Thymus (tissue), 14 donors: ENCODE measurements around the gene TM2D1. TPM values are rescaled to one million over a fixed set of nuclear protein-coding genes. Genes with fewer than 3 reads are reported as not detected.
A peak's percentile ranks its signal among the peaks of the same experiment; 100 is the strongest.

Experiments
- DNase-seq, 9 donors: peaks; one replicate each; pipeline ENCODE4 v3.0.0-alpha.2; 2013; ENCODE audit warnings: low spot score in 9 of 9, low read depth in 6 of 9, missing footprints in 1 of 9
- H3K27ac ChIP-seq, 2 donors: one replicate each; pipeline ENCODE4 v1.5.1; 2013; ENCODE audit warnings: control low read depth in 1 of 2, low read depth in 1 of 2, low read length in 1 of 2, mild to moderate bottlenecking in 1 of 2, moderate library complexity in 1 of 2
- H3K27me3 ChIP-seq, 2 donors: one replicate each; pipeline ENCODE4 v1.5.1; 2013; ENCODE audit warnings: low read length in 1 of 2; ENCODE audit not compliant: control insufficient read depth in 2 of 2, insufficient read depth in 1 of 2
- H3K36me3 ChIP-seq, 2 donors: one replicate each; pipeline ENCODE4 v1.5.1; 2013; ENCODE audit warnings: low read length in 1 of 2, mild to moderate bottlenecking in 1 of 2, moderate library complexity in 1 of 2; ENCODE audit not compliant: control insufficient read depth in 2 of 2, insufficient read depth in 2 of 2
- H3K4me1 ChIP-seq, 2 donors: one replicate each; pipeline ENCODE4 v1.5.1; 2013; ENCODE audit warnings: low read length in 2 of 2; ENCODE audit not compliant: control insufficient read depth in 2 of 2, insufficient read depth in 2 of 2
- H3K4me3 ChIP-seq, 2 donors: one replicate each; pipeline ENCODE4 v1.5.1; 2013; ENCODE audit warnings: low read length in 2 of 2, control low read depth in 1 of 2, mild to moderate bottlenecking in 1 of 2
- H3K9me3 ChIP-seq, 2 donors: one replicate each; pipeline ENCODE4 v1.5.1; 2013; ENCODE audit warnings: low read length in 1 of 2, mild to moderate bottlenecking in 1 of 2; ENCODE audit not compliant: control insufficient read depth in 2 of 2, insufficient read depth in 1 of 2
- WGBS: extraction: QIAGEN DNeasy Blood & Tissue Kit; methylation state at CpG from one replicate; pipeline ENCODE4 v1.1.7; 2013; 5-methylcytosine and 5-hydroxymethylcytosine counted together
- long read RNA-seq, 10 donors: transcript quantifications; one replicate each; lab custom pipeline, GENCODE V29; 2026
- polyA plus RNA-seq: library from polyadenylated mRNA; stranded (reverse); fragments of 200-250 nt; gene quantifications from one replicate; pipeline ENCODE4 v1.2.3, GENCODE V29; 2013
- total RNA-seq: library from RNA; stranded (reverse); fragments of 120-200 nt; gene quantifications from one replicate; pipeline ENCODE4 v1.2.4, GENCODE V29; 2013
- donor health status: healthy.

The TM2D1 gene
- total RNA-seq (46.0 TPM), polyA plus RNA-seq (33.6 TPM)
- long read RNA-seq, donor 1, partial matches to known transcripts = 0 of 2 reads
- long read RNA-seq, donor 1, other reads (novel, unspliced or antisense) = 0 of 2 reads
- long read RNA-seq, donor 2, transcript TM2D1-212 (7 exons, 969 nt) = major isoform, 20 of 23 reads
- long read RNA-seq, donor 2, partial matches to known transcripts = 0 of 23 reads
- long read RNA-seq, donor 2, other reads (novel, unspliced or antisense) = 0 of 23 reads
- long read RNA-seq, donor 3, transcript TM2D1-212 (7 exons, 969 nt) = major isoform, 31 of 40 reads
- long read RNA-seq, donor 3, partial matches to known transcripts = 5 of 40 reads
- long read RNA-seq, donor 3, other reads (novel, unspliced or antisense) = 0 of 40 reads
- long read RNA-seq, donor 4, partial matches to known transcripts = 0 of 5 reads
- long read RNA-seq, donor 4, other reads (novel, unspliced or antisense) = 0 of 5 reads
- long read RNA-seq, donor 5, transcript TM2D1-212 (7 exons, 969 nt) = major isoform, 25 of 26 reads
- long read RNA-seq, donor 5, partial matches to known transcripts = 0 of 26 reads
- long read RNA-seq, donor 5, other reads (novel, unspliced or antisense) = 0 of 26 reads
- long read RNA-seq, donor 6, transcript TM2D1-212 (7 exons, 969 nt) = major isoform, 11 of 17 reads
- long read RNA-seq, donor 6, partial matches to known transcripts = 5 of 17 reads
- long read RNA-seq, donor 6, other reads (novel, unspliced or antisense) = 0 of 17 reads
- long read RNA-seq, donor 7, transcript TM2D1-212 (7 exons, 969 nt) = major isoform, 11 of 12 reads
- long read RNA-seq, donor 7, partial matches to known transcripts = 0 of 12 reads
- long read RNA-seq, donor 7, other reads (novel, unspliced or antisense) = 0 of 12 reads
- long read RNA-seq, donor 8, transcript TM2D1-212 (7 exons, 969 nt) = major isoform, 7 of 8 reads
- long read RNA-seq, donor 8, partial matches to known transcripts = 0 of 8 reads
- long read RNA-seq, donor 8, other reads (novel, unspliced or antisense) = 0 of 8 reads
- long read RNA-seq, donor 9, transcript TM2D1-212 (7 exons, 969 nt) = major isoform, 16 of 16 reads
- long read RNA-seq, donor 9, partial matches to known transcripts = 0 of 16 reads
- long read RNA-seq, donor 9, other reads (novel, unspliced or antisense) = 0 of 16 reads
- long read RNA-seq, donor 10, transcript TM2D1-212 (7 exons, 969 nt) = major isoform, 10 of 11 reads
- long read RNA-seq, donor 10, partial matches to known transcripts = 0 of 11 reads
- long read RNA-seq, donor 10, other reads (novel, unspliced or antisense) = 0 of 11 reads

- Histone ChIP-seq H3K4me3 (peak within 1 kb of the TSS; percentile 69 to 100), H3K27ac (peak within 1 kb of the TSS; percentile 79 to 88), H3K27me3 (no peaks in the 10 kb centered on the region), H3K9me3 (no peaks in the 10 kb centered on the region), H3K36me3 (peaks cover 3 to 5% of the 10 kb centered on the region in 2 donors), H3K4me1 (peaks cover 5 to 7% of the 10 kb centered on the region in 2 donors)
- WGBS = under 1% methylated on average over 45 of the region's 45 CpGs
- DNase-seq = peak; percentile 77 to 94 (median 82)
These were observed at the start of gene TM2D1 for GRCh38 chr1:61724813-61725694. TSS of gene TM2D1 (minus strand) at chr1:61725141. CDS start at chr1:61725120, 21 bp downstream.

DNA sequence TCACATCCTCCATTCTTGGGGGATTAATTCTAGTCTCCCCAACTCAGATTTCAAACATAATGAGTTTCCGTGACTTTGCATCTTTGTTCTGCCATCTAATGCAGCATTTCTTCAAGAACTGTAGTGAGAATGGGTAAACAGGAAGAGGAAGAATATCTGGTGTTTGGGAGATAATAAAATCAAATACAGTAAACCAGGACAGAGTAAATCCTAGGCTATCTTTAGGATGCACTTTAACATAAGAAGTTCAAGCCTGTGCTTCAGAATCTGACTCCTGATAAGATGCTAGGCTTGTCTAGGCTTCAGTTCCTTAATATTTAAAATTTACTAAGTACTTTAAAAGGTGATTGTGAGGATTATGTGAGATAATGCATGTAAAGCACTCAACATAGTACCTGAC is 45.2 kb upstream of the TM2D1 start:
- Histone ChIP-seq H3K4me3 (no peak overlapping the region), H3K27ac (no peak overlapping the region), H3K9me3 (no peaks in the 10 kb centered on the region), H3K4me1 (no peaks in the 10 kb centered on the region), H3K36me3 (no peaks in the 10 kb centered on the region), H3K27me3 (no peaks in the 10 kb centered on the region)
- no peak for DNase-seq
- 97% methylated on average over 1 of the region's 1 CpG for WGBS

- no peaks in the 10 kb centered on the region for H3K9me3 ChIP-seq
- no peaks in the 10 kb centered on the region for H3K27me3 ChIP-seq
- 95% methylated on average over 2 of the region's 2 CpGs for WGBS
- DNase-seq = no peak
- no peaks in the 10 kb centered on the region for H3K36me3 ChIP-seq
- no peaks in the 10 kb centered on the region for H3K4me1 ChIP-seq
- H3K4me3 ChIP-seq = no peak overlapping the region
- no peak overlapping the region for H3K27ac ChIP-seq
These were observed 33.0 kb upstream of the TM2D1 start for GRCh38 chr1:61757950-61758349.

- no peak overlapping the region for H3K4me3 ChIP-seq
- H3K27ac ChIP-seq = no peak overlapping the region
- no peaks in the 10 kb centered on the region for H3K4me1 ChIP-seq
- 93% methylated on average over 3 of the region's 3 CpGs for WGBS
- no peaks in the 10 kb centered on the region for H3K27me3 ChIP-seq
- H3K9me3 ChIP-seq = no peaks in the 10 kb centered on the region
- H3K36me3 ChIP-seq = no peaks in the 10 kb centered on the region
- no peak for DNase-seq
These were observed 31.8 kb upstream of the TM2D1 start for GRCh38 chr1:61756773-61757172.

DNA sequence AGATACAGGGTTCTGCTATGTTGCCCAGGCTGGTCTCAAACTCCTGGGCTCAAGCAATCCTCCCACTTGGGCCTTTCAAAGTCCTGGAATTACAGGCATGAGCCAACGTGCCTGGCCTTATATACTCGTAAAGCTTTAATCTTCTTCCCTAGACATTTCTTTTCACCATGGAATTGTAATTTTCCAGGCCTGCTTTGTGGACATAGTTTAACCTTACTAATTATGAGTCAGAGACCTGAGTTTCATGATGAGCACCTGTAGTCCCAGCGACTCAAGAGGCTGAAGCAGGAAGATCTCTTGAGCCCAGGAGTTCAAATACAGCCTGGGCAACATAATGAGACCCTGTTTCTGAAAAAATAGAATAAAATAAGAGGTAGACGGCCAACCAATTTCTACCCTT is 29.6 kb upstream of the TM2D1 start:
- H3K4me3 ChIP-seq = no peak overlapping the region
- no peaks in the 10 kb centered on the region for H3K36me3 ChIP-seq
- DNase-seq = no peak
- over 99% methylated on average over 4 of the region's 4 CpGs for WGBS
- no peaks in the 10 kb centered on the region for H3K27me3 ChIP-seq
- H3K27ac ChIP-seq = no peak overlapping the region
- H3K9me3 ChIP-seq = no peaks in the 10 kb centered on the region
- H3K4me1 ChIP-seq = no peaks in the 10 kb centered on the region

- no peak for DNase-seq
- no peak overlapping the region for H3K4me3 ChIP-seq
- no peak overlapping the region for H3K27ac ChIP-seq
These were observed 29.1 kb upstream of the TM2D1 start for GRCh38 chr1:61753998-61754508.

GRCh38 chr1:61752921-61753389 is 28.0 kb upstream of the TM2D1 start:
- Histone ChIP-seq H3K27ac (no peak overlapping the region), H3K36me3 (no peaks in the 10 kb centered on the region), H3K4me3 (no peak overlapping the region), H3K9me3 (no peaks in the 10 kb centered on the region), H3K4me1 (no peaks in the 10 kb centered on the region), H3K27me3 (no peaks in the 10 kb centered on the region)
- no peak for DNase-seq
- WGBS = 97% methylated on average over 1 of the region's 1 CpG

More at GRCh38 chr1:61753998-61754508, 29.1 kb upstream of the TM2D1 start:
- no peaks in the 10 kb centered on the region for H3K4me1 ChIP-seq
- no peaks in the 10 kb centered on the region for H3K9me3 ChIP-seq
- H3K27me3 ChIP-seq = no peaks in the 10 kb centered on the region
- no peaks in the 10 kb centered on the region for H3K36me3 ChIP-seq
- 97% methylated on average over 1 of the region's 1 CpG for WGBS

GRCh38 chr1:61749574-61749973 is 24.6 kb upstream of the TM2D1 start:
- Histone ChIP-seq H3K4me3 (no peak overlapping the region), H3K36me3 (no peaks in the 10 kb centered on the region), H3K9me3 (no peaks in the 10 kb centered on the region), H3K27me3 (no peaks in the 10 kb centered on the region), H3K4me1 (no peaks in the 10 kb centered on the region), H3K27ac (no peak overlapping the region)
- 97% methylated on average over 2 of the region's 2 CpGs for WGBS
- DNase-seq = no peak
